Activated CD8-positive, alpha-beta memory T cell treated with anti-CD3 and anti-CD28 coated beads for 24 hours (primary cell): ENCODE data around the gene RADIL.

Experiments used
- DNase-seq: peaks from one replicate; pipeline ENCODE4 v3.0.0-alpha.2; 2020

RADIL gene

GRCh38 chr7:4849390-4849789 lies 34.1 kb downstream of the RADIL start:
- no peak for DNase-seq

DNA sequence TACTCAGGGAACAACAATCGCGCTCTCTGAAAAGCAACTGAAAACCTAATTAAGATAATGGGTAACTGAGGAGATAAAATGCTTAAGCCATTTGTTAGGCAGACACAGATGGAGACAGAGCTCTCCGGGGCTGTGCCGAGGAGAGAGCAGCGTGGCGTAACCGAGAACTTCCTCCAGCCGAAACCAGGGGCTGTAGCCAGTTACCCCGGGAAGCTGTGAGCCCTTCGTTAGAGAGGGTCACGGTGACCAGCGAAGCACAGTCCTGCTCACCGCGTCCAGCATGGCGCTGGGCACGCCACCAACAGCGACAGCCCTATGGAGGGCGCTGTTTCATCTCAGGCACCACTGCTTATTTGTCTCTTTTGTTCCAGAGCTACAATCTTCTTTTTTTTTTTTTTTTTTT lies 37.8 kb downstream of the RADIL start:
- DNase-seq, result no peak

- no peak for DNase-seq
Measured at GRCh38 chr7:4842319-4843064, 41.0 kb downstream of the RADIL start.

GRCh38 chr7:4841836-4842235 lies 41.7 kb downstream of the RADIL start:
- DNase-seq, result no peak

DNA sequence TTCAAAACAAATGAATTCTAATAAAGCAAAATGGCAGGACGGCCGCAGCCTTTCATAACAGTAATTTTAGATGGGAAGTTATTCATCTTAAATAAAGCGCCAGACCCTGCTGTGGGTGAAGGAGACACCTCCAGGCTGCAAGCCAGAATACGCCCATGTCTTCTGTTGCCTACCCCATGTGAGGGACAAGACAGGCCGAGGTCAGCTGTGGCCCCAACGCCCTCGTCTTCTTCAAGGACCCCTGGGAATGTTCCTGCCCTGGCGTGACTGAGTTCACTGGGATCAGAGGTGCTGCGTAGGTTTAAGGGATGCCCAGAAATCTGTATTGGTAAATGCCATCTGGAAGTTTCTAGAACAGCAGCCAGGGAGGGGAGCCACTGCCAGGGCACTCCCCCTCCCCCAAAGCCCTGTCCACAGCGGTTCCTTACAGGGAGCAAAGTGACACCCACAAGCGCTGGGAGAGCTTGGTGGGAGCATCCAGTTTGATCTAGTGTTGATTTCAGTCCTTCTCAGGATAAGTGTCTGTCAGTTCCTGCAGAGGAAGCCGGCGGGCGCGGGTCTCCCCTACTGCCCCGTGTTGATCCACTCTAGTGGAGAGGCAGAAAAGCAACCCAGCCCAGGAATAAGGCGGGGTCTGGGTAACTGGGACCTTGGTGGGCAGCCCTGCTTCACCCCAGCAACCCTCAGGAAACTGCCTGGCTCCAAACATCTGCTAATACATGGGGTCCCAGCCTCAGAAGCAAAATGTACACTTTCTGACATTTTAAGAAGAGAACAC lies 42.3 kb downstream of the RADIL start:
- peak; percentile 32 for DNase-seq

DNA sequence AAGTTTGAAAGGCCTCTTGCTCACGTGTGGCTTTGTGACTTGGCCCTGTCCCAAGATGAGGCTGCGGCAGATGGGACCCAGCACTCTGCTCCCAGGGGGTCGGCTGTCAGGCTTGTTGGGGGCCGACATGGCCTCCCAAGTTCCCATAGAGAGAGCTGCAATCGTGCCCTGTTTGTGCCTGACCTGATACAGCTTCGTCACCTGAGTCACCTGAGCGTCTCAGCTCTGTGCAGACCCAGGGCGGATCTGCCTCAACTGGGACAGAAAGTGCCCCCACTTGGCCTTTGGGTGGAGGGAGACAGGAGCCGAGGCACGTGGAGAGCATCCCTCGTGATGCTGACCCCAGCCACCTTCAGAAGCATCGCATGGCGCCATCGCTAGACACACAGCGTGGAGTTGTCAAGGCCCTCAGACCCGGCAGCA lies 43.4 kb downstream of the RADIL start:
- no peak for DNase-seq

DNA sequence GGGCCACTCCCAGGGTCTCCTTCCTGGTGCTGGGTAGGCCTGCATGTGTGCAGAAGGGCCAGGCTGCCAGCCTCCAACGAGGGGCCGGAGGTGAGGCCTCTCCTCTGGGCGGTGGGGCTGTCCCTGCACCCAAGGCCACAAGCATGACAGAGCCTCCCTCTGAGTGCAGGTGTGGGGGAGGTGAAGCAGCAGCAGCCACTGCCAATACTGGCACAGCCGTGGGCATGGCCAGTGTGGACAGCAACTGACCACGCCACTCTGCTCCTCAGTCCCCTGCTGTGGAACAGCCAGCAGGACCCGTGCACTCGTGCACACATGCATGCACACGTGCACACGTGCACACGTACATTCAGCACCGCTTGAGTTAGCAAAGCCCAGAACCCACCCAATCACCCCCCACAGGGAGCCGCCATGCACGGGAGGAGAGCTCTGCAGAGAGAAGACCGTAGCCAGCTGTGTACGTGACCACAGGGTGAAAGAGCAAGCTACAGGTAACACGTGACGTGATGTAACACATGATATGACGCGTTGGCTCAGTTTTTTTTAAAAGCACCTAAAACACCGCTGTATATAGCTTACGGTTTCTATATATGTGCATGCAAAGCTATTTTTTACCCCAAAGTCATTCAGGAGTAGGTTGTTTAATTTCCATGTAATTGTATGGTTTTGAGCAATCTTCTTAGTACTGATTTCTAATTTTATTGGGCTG lies 44.7 kb downstream of the RADIL start:
- DNase-seq, result no peak

- DNase-seq, result no peak
Measured at GRCh38 chr7:4837803-4838625, 45.5 kb downstream of the RADIL start.

- DNase-seq, result no peak
Measured at GRCh38 chr7:4837041-4837802, 46.3 kb downstream of the RADIL start.

DNA sequence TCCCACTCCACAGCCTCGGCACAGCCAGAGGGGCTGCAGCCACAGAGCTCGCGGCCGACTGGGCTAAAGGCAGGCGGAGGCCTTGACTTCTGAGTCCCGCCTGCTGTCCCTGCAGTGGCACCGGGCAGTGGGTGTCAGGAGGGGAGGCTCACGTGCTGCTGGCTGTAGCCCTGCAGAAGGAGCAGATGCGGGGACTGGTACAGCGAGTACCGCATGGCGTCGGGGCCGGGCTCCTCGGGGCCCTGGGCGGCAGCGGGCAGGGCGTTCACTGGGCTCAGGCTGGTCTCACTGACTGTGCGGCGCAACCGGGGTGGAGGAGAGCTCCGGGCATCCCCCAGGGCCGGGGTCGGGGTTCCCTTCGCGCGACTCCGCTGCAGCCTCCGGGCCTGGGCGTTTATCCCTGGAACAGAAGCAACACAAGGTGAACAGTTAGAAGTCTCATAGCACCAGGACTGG lies 47.3 kb downstream of the RADIL start:
- no peak for DNase-seq

DNA sequence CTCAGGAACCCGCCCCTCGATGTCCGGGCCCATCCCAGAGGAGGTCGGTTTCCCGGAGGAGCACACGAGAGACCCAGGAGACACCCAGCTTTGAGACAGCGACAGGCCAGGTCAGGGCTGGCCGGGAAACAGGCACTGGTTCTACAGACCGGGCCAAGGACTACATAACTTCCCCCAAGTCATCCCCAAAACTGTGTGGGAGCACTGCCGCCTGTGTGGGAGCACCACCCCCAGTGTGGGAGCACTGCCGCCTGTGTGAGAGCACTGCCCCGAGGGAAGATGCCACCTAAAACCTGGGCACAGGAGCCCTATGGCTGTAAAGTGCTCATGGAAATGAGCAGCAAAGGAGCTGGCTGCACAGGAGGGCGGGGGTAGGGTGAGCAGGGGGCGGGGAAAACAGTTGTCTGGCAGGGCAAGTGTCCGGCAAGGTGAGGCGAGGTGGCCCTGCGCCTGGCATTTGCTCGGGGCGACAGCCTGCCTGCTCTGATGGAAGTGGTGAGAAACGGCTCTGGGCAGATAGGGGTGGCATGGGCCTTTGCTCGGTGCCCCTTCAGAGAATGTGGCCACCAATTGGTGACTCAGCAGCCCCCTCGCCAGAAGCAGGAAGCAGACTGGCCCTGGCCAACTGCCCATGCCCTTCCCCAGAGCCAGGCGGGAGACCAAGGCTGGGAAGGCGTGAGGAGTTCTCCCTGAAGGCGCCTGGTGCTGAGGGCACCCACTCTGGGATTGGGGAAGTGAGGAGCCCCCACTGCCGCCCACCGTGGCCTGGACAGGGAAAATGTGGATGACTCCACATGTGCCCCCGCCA lies 47.9 kb downstream of the RADIL start:
- DNase-seq, result no peak

- DNase-seq, result no peak
Measured at GRCh38 chr7:4834601-4835397, 48.7 kb downstream of the RADIL start.

- DNase-seq, result no peak
Measured at GRCh38 chr7:4833691-4834600, 49.6 kb downstream of the RADIL start.

DNA sequence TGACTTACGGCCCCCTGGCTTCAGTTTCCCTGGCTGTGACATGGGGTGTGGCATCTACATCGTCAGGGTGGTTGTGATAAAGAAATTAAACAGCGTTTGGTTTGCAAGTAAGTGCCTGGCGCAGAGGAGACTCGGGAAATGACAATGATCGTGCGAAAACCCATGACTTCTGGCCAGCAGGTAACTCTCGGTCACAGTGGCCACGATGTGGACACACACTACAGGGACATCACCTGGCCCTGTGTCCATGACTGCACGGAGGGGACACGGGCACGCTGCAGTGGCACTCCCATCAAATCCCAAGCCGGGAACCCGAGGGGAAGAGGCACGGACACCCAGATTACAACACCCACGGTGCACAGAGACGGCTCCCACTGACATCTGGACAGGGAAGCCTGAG lies 50.3 kb downstream of the RADIL start:
- DNase-seq, result no peak

DNA sequence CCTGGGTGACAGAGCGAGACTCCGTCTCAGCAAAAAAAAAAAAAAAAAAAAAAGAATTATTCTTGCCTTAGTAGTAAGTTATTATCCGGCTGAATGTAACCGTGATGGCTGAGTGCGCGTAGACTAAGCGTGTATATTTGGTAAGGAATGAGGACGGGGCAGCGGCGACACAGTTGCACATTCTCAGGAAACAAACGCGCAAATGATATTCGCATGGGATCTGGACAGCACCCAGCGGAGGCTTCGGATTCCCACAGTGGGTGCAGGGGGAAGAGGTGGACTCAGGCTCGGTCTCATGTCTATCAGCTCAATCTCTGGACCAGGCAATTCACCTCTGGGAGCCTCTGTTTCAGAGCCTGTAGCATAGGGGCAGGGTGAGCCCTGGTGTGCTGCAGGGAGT lies 50.8 kb downstream of the RADIL start:
- DNase-seq, result no peak

DNA sequence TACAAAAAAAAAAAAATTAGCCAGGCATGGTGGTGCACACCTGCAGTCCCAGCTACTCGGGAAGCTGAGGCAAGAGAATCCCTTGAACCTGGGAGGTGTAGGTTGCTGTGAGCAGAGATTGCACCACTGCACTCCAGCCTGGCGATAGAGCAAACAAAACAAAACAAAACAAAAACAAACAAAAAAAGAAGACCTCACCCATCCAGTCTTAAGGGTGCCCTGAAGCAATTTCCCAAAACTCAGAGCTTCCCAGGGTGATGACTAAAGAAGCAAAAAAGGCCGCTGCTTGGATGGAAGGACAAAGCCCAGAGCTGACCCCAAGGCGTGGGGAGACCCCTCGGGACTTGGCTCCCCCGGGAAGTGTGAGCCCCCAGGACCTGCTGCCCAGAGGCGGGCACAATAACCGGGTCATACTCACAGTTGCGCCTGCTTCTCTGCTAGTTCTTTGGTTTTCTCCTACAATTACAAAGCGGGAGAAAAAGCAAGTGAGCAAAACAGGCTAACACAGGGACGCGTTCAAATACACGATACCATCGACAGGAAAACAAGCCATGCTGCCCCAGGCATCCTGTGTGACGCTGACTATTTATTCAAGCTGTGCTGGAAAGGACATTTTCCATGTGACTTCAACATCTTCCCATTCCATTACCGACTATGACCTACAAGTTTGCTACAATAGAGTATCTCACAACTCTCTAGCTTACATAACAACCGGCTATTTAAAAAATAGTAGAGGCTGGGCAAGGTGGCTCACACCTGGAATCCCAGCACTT lies 51.6 kb downstream of the RADIL start:
- no peak for DNase-seq

- peak; percentile 75 for DNase-seq
Measured at GRCh38 chr7:4830176-4830575, 53.3 kb downstream of the RADIL start.

DNA sequence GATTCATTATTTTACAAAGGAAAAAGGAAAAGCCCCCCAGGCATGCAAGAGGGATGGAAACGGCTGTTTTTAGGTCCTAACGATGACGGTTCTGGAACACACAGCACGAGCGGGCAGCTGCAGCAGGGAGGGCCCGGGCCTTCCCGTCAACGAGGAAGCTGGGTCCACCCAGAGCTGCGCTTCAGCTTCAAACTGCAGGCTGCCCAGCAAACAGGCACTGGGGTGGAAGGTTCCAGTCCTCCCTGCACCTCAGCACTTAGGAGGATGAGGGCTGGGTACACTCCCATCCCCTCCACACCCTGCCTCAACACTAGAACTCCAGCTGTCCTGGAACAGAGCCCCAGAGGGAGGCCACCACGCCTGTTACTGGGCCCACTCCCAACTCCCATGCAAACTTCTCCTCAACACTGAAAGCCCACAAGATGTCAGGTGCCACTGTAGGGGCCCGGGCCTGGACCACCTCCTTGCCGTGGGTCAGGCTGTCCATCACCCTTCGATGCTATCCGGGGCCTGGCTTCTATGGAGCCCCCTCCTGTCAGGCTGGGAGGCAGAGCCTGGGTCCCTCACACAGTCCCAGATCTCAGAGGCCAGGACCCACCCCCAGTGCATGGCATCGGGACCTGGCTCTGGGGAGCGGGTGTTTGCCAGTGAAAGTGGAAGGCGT lies 54.7 kb downstream of the RADIL start:
- no peak for DNase-seq
